T-helper 9 cell (primary cell): Measurements from ENCODE around the gene IRF1.

ENCODE experiments used
- DNase-seq: peaks from one replicate; pipeline ENCODE4 v3.0.0-alpha.2; 2020

Gene IRF1

GRCh38 chr5:132500931-132501628, 10.5 kb upstream of the IRF1 start:
- DNase-seq, result peak; percentile 66

GRCh38 chr5:132500244-132500930, 9.8 kb upstream of the IRF1 start:
- DNase-seq, result no peak

DNA sequence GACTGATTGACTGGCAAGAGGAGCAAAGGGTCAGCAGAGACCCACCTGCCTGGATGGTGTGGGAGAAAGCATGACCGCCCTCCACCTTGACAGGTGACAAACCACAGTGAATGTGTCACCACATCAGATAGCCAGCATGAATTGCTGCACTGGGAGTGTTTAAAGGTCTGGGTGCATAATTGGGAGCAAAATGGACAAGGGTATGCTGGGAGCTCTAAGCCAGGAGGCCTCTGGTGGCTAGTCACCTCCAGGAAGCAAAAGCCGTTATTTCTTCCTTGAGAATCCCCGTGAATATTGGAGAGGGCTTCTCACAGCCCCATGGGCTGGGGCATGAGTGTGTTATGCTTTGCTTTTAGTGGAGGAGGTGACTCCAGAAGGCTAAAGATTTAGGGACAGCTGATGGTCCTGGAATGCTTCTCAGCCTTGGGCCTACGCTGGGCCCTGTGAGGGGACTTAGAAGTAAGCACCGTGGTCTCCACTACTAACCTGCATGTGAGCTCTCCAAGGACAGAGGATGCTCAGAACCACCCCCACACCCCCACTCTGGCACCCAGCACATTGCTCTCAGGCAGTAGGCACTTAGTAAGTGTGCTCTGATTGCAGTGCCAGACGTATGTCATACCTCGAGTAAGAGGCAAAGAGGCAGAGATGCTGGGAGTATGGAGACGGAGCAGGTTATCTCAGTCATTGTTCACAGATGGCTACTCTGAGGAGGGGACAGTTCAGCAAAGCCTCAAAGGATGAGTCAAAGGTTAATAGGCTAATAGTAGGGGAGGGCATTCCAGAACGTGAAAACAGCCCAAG, 9.1 kb upstream of the IRF1 start:
- DNase-seq, result no peak

DNA sequence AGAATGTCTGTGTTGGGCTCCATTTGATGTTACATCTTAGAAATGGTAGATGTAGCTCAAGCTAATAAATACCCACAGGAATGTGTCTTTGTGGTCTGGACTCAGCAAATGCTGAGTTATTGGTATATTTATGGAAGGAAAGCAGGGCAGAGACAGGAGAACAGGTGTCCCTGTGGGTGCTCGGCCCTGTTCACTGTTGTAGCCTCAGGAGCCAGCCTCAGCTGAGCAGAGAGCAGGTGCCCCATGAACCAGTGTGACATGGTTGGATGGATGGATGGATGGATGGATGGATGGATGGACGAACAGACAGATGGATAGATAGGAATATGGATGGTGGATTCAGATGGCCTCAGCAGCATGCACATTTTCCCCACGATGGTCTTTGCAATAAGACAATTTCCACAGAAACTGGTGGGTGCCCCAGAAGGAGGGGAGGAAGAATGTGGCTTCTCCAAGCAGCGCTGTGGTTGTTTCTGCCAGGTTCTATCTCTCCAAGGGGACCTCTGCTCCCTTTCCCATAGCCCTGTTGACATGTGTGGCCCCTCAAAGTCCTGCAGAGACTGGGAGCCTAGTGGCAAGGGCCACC, 8.2 kb upstream of the IRF1 start:
- no peak for DNase-seq

DNA sequence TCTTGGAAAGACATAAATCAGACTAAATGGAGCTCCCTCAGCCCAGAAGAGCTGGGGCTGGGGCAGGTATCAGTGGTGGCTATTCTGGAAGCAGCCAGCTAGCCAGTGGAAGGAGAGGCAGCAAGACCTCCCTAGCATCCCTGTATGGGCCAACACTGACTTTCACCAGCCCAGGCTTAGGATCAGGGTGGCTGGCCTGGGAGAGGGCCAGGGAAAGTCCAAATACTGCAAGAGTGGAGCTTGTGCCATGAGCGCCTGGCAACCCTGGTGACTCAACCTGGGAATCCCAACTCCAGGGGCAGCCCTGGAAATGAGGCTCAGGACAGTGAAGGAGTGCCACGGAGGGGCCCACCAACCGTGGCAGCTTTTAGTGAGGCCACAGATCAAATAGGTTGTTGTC, 7.6 kb upstream of the IRF1 start:
- no peak for DNase-seq

GRCh38 chr5:132497488-132497997, 7.0 kb upstream of the IRF1 start:
- DNase-seq, result no peak

GRCh38 chr5:132496631-132497487, 6.3 kb upstream of the IRF1 start:
- no peak for DNase-seq

DNA sequence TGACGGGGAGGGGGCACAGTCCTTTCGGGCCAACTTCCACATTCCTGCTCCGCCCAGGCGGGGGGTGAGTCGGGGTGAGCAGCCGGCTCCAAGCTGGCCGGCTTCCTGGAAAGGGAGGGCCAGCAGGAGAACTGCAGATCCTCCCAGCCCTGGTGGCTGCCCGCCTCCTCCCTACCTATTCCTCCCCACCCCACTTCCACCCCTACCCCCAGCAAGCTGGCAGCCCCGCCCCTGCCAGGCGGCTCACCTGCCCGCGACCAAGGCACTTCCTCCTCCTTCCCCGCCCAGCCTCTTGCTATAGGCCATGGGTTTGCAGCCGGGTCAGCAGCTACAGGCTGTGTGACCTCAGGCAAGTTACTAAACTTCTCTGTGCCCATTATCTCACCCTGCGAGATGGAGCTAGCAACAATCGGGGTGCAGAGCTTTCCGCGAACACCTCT, 5.6 kb upstream of the IRF1 start:
- DNase-seq, result peak; percentile 78

GRCh38 chr5:132495667-132496190, 5.2 kb upstream of the IRF1 start:
- DNase-seq, result peak; percentile 48

- no peak for DNase-seq
Observed at GRCh38 chr5:132493821-132494220, 3.2 kb upstream of the IRF1 start.

DNA sequence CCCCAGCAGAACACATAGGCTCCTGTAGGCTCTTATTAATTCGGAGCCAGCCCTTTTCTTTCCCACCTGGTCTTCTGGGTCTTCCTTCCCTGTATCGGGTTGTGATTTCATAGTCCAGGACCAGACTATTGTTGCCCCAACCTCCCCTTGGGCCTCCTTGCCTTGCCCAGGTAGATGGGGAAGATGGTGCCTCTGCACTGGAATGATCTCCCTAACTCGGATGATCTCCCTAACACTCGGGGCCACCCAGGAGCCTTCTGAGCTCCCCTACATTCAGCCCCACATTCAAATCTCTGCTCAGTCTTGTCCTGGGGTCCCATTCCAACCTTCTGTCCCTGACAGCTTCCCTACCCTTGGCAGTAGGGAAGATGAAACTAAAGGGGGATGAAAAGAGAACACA, 2.7 kb upstream of the IRF1 start:
- no peak for DNase-seq

DNA sequence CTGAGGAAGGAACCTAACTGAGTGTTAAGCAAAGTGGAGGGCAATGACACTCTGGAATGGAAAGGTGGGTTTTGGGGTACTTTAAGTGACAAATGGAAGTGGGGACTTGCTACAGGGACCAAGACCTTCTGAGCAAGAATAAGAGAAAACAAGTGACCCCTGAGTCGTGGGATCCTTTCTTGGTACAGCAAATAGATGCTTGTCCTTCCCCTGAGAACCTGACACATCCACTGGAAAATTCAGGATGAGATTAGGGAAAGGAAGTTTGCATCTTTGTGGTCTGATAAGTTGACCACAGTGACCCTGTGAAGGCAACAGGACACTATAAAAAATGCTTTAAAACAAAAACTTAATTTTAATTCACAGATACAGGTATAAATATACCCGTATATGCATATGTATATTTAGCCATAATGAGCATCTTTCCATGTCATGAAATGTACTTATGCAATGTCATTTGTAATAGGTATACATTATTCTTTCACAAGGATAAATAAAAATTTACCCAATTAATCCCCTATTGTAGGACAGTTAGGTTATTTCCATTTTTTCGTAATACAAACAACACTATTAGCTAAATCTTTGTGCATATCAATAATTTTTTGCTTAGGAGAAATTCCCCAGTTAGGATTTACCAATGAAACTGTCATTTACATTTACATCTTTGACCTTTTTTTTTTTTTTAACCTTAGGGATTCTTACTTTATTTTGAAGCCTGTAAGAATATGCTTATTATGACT, 2.0 kb upstream of the IRF1 start:
- no peak for DNase-seq

DNA sequence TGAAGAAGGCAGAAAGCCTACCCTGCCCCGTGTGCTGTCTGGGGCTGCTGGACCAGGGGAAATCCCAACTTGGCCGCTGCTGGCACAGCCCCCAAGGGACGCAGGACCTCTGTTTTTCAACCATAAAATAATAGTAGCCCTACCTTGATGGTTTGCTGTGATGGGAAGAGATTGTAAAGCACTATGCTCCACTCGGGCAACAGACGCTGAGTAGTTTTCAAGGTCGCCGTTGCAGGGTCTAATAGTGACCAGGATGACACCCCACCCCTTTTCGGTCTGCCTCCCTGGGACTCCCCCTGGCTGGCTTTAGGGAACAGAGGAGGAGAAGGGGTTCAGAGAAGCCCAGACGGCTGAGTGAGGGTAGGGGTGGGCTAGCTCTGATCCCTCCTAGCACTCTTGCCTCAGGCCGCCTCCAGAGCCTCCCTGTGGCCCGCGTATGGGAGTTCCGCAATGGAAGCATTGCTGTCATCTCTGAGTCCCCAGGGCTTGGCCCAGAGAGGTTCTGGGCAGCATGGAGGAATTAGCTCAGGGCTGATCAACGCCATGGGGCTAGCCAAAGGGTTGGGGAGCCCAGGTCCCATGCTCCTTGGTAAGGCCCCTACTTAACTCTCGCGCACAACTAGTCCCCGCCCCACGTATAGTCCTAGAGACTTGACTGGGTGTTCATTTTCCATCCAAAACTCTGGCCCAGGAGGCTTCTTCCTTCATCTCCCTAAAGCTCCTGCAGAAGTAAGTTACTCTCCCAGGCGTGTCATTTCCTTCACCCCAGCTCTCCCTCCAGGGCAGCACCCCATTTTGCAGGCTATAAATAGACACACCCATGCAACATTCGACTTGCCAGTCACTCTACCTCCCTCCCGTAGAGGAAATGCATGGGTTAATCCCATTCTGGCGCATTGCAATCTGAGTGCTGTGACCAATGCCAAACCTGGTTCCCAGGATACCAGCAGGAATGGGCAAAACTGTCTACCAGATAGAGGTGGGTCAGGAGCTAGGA, 1.1 kb upstream of the IRF1 start:
- DNase-seq, result peak; percentile 35

DNA sequence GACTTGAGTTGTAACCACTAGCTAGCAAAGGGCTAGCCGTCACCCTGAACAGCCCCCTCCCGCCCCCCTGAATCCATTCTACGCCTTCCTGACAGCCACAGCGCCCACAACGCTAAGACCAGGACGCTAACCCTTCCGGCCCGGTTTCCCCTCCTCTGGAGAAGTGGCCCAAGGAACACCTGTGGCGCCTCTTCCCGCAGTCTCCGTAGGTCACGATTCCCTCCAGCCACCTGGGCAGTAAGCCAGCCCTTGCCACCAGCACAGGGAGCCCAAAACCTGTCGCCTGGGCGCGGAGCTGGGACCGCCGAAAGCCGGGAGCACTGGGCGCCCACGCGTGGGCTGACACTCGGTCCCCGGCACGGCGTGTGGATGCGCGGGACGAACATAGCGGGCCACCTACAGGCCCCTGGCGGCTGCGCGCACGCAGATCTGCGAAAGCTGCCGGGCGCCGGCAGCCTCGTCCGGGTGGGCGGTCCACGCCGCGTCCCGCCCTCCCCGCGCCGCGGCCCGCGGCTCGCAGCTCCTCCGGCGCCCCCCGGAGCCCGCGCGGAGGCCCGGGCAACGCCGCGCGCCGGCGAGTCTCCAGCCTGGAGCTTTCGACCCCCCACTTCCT, 596 bp downstream of the IRF1 start:
- DNase-seq, result peak; percentile 16

DNA sequence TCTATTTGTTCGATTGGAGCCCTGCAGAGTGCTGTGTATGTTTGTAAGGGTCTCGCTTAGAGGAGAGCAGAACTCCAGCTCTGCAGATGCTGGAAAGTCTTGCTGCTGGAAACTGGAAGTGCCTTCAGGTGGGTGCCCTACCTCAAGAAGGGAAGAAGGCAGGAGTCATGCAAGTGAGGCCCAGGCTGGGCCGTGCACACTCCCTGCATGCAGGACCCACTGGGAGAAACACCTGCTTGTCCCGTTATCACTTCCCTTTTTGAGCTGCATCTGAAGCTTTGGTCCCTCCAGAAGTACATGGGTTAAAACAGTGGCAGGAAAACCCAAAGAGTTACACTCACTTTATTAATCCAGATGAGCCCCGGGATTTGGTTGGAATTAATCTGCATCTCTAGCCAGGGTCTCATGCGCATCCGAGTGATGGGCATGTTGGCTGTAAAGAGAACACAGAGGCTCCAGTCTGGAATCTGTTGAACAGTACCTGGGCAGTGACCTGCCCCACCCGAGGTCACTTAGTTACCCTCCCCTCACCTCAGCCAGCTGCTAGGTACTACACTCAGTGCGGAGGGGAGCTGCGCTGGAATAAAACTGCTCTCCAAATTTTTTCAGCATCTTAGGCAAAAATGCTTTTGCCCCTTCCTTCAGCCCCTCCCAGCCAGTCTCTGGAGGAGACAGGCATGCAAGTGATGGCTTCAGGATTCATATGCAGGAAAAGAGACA, 1.4 kb downstream of the IRF1 start:
- peak; percentile 2 for DNase-seq

DNA sequence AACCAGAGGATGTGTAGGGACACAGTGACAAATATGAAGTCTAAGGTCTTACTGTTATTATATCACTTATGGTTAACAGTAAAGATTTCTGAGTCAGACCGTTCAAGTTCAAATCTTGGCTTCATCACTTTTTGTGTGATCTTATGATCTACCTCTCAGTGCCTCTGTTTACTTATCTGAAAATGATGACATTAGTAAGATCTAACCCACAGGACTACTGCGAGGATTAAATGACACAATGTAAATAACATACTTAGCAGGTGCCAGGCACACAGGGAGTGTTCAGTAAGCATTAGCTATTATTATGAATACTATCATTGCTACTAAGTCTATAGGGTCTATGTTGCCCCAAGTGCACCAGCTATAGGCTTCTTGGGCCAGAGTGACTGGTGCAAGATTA, 2.0 kb downstream of the IRF1 start:
- no peak for DNase-seq

DNA sequence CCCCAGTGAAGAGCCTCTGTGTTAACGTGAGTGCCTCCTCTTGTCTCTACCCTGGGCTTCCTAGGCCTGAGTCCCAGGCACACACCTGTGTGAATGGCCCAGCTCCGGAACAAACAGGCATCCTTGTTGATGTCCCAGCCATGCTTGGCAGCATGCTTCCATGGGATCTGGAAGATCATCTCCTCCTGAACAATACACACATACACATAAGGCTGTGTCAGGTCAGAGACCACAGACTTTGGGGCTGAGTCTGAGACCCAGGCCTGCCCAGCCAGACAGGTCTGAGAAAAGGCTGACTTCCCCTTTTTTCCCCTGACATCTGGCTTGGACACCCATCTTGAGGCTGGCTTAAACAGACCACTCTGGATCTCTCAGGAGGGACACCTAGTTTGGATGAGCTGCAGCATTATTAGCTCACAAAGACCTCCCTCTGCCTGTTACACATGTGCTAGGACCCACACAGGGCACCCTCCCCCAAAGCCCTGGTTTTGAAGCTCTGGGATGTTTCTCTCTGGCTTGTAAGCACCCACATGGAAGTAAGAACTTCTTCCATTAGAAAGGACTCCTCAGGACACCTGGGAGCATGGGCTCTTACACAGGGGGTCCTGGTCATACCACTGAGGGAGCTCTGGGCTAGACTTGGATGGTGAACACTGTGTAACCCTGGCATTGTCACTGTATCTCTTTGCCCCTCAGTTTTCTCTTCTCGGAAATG, 2.6 kb downstream of the IRF1 start:
- DNase-seq, result no peak

DNA sequence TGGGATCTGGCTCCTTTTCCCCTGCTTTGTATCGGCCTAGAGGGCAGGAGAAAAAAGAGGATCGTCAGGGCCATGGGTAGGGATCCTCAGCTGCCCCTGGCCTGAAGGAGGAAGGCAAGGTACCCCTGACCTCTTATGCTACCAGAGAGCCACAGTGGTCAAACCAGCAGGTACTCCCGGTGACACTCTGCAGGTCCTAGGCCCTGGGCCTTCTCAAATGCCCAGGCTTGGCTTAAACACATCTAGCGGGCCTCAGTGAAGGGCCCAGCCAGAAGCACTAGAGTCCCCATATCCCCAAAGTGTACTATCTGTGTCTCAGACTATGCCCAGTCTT, 3.5 kb downstream of the IRF1 start:
- DNase-seq, result no peak
